ENCODE measurements around the gene RAB6C.
"Not testable (repeated sequence)": the region's sequence is repeated elsewhere in the genome, so short reads cannot be mapped to it uniquely, and the experiment has no call there.

RAB6C gene

DNA sequence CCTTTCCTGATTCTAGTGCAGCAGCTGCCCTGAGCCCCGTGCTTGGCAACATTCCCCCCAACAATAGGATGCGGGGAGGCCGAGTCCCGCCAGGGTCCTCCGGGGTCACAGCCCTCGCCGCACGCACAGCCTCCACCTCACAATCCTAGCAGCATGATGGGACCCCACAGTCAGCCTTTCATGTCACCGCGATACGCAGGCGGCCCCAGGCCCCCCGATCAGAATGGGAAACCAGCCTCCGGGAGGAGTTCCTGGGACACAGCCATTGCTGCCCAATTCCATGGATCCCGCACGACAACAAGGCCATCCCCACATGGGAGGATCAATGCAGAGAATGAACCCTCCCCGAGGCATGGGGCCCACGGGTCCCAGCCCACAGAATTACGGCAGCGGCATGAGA lies 13.7 kb downstream of the RAB6C start:
- not testable (repeated sequence) for DNase-seq (ENCODE audit: low read depth, low spot score)

- DNase-seq (ENCODE audit: low read depth, low spot score), result not testable (repeated sequence)
Measured at GRCh38 chr2:129996657-129997237, 17.3 kb downstream of the RAB6C start.

DNA sequence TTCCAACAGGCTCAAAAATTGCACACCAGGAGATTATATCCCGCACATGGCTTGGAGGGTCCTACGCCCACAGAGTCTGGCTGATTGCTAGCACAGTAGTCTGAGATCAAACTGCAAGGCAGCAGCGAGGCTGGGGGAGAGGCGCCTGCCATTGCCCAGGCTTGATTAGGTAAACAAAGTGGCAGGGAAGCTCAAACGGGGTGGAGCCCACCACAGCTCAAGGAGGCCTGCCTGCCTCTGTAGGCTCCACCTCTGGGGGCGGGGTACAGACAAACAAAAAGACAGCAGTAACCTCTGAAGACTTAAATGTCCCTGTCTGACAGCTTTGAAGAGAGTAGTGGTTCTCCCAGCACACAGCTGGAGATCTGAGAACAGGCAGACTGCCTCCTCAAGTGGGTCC lies 19.3 kb downstream of the RAB6C start:
- not testable (repeated sequence) for DNase-seq (ENCODE audit: low read depth, low spot score)

DNA sequence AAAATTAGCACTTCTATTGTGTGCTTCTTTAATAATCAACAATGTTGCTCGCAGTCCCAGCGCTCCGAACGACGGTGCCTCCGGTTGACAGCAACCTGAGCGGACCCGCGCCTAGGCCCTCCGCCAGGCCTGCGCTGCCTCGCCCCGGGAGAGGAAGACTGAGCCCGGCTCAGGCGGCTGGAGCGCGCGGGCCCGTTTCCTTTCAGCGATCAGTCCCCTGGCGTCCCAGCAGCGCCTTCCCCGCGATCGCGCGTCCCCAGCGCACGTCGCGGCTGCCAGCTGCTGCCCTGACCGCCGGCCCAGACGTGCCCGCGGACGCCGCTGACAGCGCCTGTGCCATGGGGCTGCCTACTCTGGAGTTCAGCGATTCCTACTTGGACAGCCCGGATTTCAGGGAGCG lies 26.4 kb downstream of the RAB6C start:
- DNase-seq (ENCODE audit: low read depth, low spot score), result not testable (repeated sequence)

- DNase-seq (ENCODE audit: low read depth, low spot score), result not testable (repeated sequence)
Measured at GRCh38 chr2:130016701-130017100, 37.2 kb downstream of the RAB6C start.

DNA sequence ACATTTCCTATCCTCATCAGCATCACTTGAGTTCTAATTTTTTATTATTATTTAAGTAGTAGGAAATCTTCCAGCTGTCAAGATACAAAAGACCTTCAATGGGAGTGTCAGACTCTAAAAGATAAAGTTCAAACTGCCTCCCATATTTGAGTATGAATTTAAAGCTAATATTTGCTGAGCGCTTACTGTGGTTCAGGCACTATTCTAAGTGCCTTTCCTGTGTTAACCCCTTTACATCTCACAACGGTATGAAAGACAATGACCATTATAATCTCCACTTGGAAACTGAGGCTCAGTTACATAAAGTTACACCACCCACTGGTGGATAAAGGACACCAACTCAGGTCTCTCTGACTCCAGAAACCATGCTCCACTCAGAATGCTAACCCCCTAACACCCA lies 39.9 kb downstream of the RAB6C start:
- DNase-seq (ENCODE audit: low read depth, low spot score), result no peak

- not testable (repeated sequence) for DNase-seq (ENCODE audit: low read depth, low spot score)
Measured at GRCh38 chr2:130020069-130020468, 40.6 kb downstream of the RAB6C start.

GRCh38 chr2:130025931-130026330 lies 46.5 kb downstream of the RAB6C start:
- not testable (repeated sequence) for DNase-seq (ENCODE audit: low read depth, low spot score)
